GM15510 (cell line): Measurements from ENCODE around the gene SRC.

Experiments used
- POLR2A ChIP-seq: IDR thresholded peaks from 3 replicates; pipeline ENCODE4 v1.6.1; 2011; ENCODE audit warnings: borderline replicate concordance; ENCODE audit not compliant: insufficient read length; ENCODE audit errors: extremely low read depth

The SRC gene

GRCh38 chr20:37350649-37351574, 5.0 kb downstream of the SRC start:
- no peak for TF ChIP-seq POLR2A

- no peak for TF ChIP-seq POLR2A
Measured at GRCh38 chr20:37351689-37352607, 6.0 kb downstream of the SRC start.

GRCh38 chr20:37352608-37352980, 6.7 kb downstream of the SRC start:
- no peak for TF ChIP-seq POLR2A

- no peak for TF ChIP-seq POLR2A
Measured at GRCh38 chr20:37353285-37353849, 7.4 kb downstream of the SRC start.

GRCh38 chr20:37354210-37355195, 8.6 kb downstream of the SRC start:
- TF ChIP-seq POLR2A = no peak

- TF ChIP-seq POLR2A = no peak
Measured at GRCh38 chr20:37355252-37356180, 9.6 kb downstream of the SRC start.

- TF ChIP-seq POLR2A = no peak
Measured at GRCh38 chr20:37356387-37356786, 10.4 kb downstream of the SRC start.

- TF ChIP-seq POLR2A = no peak
Measured at GRCh38 chr20:37356961-37357371, 11.0 kb downstream of the SRC start.

GRCh38 chr20:37357481-37358365, 11.8 kb downstream of the SRC start:
- no peak for TF ChIP-seq POLR2A

- no peak for TF ChIP-seq POLR2A
Measured at GRCh38 chr20:37358366-37359150, 12.6 kb downstream of the SRC start.

- TF ChIP-seq POLR2A = no peak
Measured at GRCh38 chr20:37359331-37359730, 13.4 kb downstream of the SRC start.
